Right renal pelvis (tissue), 4 donors: ENCODE results near the gene CACNA1B. TPM values are rescaled to one million over a fixed set of nuclear protein-coding genes. Genes with fewer than 3 reads are reported as not detected.

Source experiments
- DNase-seq, 4 donors: peaks; one replicate each; pipeline ENCODE4 v3.0.0-alpha.2; 2013; ENCODE audit warnings: low read depth in 4 of 4, low spot score in 3 of 4, missing footprints in 1 of 4
- polyA plus RNA-seq, 4 donors: library from polyadenylated mRNA; unstranded; fragments of 120-200 nt; gene quantifications; one replicate each; pipeline ENCODE4 v1.2.1, GENCODE V29; 2013; ENCODE audit not compliant: insufficient read length in 4 of 4

The CACNA1B gene
- polyA plus RNA-seq, 4 donors, result 0.12 to 0.39 (median 0.24) TPM

- no peak for DNase-seq
Measured at GRCh38 chr9:138024831-138025291, 147.3 kb downstream of the CACNA1B start.

DNA sequence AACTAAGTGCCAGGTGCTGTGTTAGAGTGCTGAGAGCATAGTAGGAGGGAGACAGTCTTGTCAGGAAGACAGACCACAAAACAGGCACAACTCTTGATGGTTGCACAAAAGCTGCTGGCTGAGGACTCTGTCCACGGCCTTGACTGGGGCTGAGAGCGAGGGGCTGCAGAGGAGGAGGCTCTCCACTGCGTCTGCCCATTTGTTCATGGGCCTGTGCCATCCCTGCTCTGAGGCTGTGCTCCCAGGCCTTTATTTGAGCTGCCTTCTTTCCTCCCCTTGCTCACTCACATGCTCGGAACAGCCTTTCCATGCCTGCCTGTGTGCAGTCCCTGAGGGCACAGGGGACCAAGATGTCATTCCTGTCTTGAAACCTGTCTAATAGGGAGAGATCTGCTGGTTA lies 147.8 kb downstream of the CACNA1B start:
- no peak for DNase-seq

GRCh38 chr9:138025908-138026307 lies 148.3 kb downstream of the CACNA1B start:
- no peak for DNase-seq

- no peak for DNase-seq
Measured at GRCh38 chr9:138028596-138028995, 151.0 kb downstream of the CACNA1B start.

DNA sequence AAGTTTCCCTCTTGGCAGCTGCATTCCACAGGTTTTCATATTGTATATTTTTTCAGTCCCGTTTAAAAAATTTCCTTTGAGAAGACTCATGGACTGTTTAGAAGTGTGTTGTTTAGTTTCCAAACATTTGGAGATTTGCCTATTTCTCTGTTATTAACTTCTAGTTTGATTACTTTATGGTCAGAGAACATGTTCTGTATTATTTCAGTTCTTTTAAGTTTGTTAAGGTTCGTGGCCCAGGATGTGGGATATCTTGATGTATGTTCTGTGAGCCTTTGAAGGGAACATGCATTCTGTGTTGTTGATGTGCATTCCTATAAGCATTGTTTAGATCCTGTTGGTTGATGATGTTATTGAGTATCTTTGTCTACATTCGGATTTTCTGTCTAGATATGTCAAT lies 153.6 kb downstream of the CACNA1B start:
- no peak for DNase-seq

DNA sequence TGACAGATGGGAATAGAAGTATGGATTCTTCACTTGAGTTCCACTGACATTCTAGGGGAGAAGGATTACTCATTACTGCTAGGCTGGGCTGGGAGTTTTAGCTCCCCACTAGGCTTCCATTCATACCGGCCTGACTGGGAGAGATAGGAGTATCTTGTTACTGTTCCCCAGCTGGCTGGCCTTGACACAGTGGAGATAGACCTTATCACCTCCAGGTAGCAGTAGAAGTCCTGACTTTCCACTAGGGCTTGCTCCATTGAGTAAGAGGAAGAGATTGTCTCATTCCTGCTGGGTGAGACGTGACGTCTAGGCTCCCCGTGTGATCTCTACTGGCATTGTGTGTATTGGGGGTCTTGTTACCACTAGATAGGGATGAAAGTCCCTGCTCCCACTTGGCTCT lies 156.4 kb downstream of the CACNA1B start:
- no peak for DNase-seq

DNA sequence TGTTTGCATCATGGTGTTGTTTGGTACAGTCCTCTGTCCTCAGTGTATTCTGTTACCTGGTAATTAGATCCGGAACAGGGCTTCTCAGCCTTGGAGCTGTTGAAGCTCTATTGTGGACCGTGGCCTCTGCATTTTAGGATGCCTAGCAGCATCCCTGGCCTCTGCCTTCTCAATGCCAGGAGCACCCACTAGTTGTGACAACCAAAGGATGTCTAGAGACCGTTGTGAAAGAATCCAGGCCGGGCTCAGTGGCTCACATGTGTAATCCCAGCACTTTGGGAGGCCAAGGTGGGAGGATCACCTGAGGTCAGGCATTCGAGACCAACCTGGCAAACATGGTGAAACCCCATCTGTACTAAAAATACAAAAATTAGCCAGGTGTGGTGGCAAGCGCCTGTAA lies 159.6 kb downstream of the CACNA1B start:
- DNase-seq, result no peak

DNA sequence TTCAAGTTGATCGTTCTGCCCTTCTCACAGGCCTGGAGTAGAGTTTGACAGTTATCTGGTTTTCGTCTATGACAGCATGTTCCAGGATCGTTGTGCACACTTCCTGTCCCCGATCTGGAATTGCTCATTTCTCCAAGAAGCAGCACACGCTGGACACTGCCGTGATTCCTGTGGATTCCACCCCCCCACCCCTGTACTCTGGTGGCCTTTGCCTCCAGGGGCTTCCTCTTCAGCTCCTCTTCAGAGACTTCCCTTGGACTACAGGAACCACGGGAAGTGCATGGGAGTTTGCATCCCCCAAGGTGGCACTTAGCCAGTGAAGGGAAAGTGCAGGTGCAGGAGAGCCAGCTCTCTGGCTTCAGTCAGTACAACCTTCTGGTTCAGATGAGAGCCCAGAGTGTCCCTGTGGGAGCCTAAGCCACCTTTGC lies 160.7 kb downstream of the CACNA1B start:
- DNase-seq, result no peak

DNA sequence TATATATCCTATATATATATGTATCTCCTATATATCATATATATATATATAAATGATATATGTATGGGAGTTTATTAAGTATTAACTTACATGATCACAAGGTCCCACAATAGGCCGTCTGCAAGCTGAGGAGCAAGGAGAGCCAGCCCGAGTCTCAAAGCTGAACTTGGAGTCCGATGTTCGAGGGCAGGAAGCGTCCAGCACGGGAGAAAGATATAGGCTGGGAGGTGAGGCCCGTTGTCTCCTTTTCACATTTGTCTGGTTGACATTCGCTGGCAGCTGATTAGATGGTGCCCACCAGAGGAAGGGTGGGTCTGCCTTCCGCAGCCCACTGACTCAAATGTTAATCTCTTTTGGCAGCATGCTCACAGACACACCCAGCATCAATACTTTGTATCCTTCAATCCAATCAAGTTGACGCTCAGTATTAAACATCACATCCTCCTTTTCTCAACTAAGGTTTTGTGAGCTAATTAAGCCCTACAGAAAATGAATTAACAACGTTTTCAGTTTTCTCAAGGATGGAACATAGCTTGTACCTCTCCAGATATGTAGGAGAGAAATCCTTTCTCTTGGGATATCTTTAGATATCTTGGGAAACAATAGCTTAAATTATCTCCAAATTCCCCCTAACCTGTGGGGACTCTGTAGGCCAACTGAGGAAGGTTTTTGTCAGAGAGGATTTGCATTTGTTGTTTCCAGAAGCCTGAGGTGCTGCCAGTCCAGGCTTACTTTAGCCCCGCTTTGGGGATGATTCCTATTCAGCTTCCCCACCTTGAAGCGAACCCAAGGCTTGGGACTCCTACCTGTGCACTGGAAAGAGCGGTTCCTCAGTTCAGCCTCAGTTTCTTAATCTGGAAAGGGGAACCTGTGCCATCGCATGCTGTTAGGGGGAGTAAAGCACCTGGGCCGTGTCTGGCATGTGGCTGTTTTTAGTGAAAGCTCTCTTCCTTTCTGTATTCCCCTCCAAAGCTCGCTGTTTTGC lies 163.2 kb downstream of the CACNA1B start:
- DNase-seq, result no peak

DNA sequence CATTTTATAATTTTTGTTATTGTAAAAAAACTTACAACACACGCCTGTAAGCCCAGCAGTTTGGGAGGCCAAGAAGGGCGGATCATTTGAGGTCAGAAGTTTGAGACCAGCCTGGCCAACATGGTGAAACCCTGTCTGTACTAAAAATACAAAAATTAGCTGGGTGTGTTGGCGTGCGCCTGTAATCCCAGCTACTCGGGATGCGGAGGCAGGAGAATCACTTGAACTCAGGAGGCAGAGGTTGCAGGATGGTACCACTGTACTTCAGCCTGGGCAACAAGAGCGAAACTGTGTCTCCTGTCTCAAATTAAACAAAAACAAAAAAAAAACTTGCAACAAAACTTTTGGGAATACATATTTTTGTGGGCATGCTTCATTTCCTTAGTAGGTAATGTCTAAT lies 164.6 kb downstream of the CACNA1B start:
- DNase-seq, result no peak

DNA sequence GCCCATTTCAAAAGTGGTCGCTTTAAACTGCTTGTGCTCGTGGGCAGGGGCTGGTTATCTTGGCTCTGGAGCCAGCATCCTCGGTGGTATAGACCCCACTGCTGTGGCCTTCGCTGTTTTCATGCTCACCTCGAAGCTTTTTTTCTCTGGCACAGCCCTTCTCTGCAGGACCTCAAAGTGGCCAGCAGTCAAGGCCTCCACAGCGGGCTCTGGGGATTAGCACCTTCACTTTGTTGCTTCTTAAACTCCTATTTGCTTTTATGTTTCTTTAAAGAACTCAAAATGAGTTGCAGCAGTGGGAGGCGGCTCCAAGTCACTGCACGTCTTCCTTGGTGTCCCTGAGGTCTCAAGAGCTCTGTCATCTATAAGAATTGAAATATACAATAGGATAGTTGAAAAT lies 165.1 kb downstream of the CACNA1B start:
- DNase-seq, result no peak

- DNase-seq, result no peak
Measured at GRCh38 chr9:138043061-138043410, 165.5 kb downstream of the CACNA1B start.

GRCh38 chr9:138043411-138044345 lies 166.1 kb downstream of the CACNA1B start:
- DNase-seq, result no peak

DNA sequence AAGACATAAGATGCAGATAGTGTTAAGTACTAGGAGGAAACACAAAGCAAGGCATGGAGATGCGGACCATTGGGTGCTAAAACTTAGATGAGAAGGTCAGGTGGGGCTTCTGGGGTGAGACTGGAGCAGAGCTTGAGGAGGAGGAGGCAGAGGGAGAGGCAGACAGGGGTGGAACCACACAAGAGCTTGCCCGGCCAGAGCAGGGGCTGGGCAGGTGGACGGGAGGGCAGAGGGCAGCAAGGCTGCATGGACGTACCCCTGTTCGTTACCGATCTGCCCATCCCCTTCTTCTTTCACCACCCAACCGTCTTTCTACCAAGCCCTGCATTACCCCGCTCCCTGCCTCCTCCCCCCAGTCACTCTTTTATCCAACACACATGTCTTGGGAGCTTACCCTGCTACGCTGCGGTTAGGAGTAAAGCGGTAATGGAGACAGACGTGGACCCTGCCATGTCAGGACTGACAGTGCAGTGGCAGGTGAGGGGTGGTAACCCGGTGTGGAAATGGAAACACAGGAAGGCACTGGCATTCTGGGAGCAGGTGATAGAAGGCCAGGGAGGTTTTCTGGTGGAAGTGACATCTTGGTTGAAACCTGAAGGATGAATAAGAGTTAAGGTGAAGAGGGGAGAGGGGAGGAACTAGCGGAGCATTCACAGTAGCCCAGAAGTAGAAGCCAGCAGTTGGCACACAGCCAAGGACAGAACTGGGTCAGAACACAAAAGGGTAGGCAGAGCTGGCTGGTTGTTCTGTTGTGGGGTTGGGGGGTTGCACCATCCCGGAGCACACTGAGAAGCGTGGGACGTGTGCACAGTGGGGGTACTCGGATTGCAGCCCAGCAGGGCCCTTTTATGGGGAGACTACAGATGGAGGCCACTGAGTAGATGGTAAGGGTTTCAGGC lies 167.2 kb downstream of the CACNA1B start:
- DNase-seq, result no peak

GRCh38 chr9:138045541-138046490 lies 168.2 kb downstream of the CACNA1B start:
- no peak for DNase-seq

- DNase-seq, result no peak
Measured at GRCh38 chr9:138046641-138047301, 169.2 kb downstream of the CACNA1B start.

GRCh38 chr9:138047469-138048040 lies 170.0 kb downstream of the CACNA1B start:
- DNase-seq, result no peak

GRCh38 chr9:138048184-138048583 lies 170.6 kb downstream of the CACNA1B start:
- no peak for DNase-seq
